Thoracic aorta (tissue), 2 donors: ENCODE data around the gene SMARCD1. TPM values are rescaled to one million over a fixed set of nuclear protein-coding genes. Genes with fewer than 3 reads are reported as not detected.

Experiments
- ATAC-seq: fragments of 150-250 bp; one replicate; pipeline ENCODE4 v1.8.0; 2017; ENCODE audit warnings: low read depth; ENCODE audit not compliant: insufficient number of reproducible peaks, low FRiP score
- DNase-seq: peaks from one replicate; pipeline ENCODE4 v3.0.0-alpha.2; 2020; ENCODE audit warnings: low spot score
- H3K27ac ChIP-seq, 2 donors: fragments of 200-600 bp; sonication (generic); 1 replicate in 1 of 2; 2 replicates in 1 of 2; pipeline ENCODE4 v1.5.1; 2016; ENCODE audit warnings: mild to moderate bottlenecking in 2 of 2, moderate library complexity in 2 of 2
- H3K27me3 ChIP-seq: fragments of 200-600 bp; sonication (generic); replicated peaks from 2 replicates; pipeline ENCODE4 v1.6.0; 2016; ENCODE audit warnings: mild to moderate bottlenecking; ENCODE audit not compliant: insufficient read depth
- H3K36me3 ChIP-seq: fragments of 200-600 bp; sonication (generic); one replicate; pipeline ENCODE4 v1.5.1; 2016
- H3K4me1 ChIP-seq, 2 donors: fragments of 200-600 bp; sonication (generic); 1 replicate in 1 of 2; 2 replicates in 1 of 2; pipeline versions ENCODE4 v1.5.1 to v1.6.0; 2016; ENCODE audit warnings: low read depth in 2 of 2, mild to moderate bottlenecking in 1 of 2; ENCODE audit not compliant: control insufficient read depth in 1 of 2
- H3K4me3 ChIP-seq: fragments of 200-600 bp; sonication (generic); 2 replicates; pipeline ENCODE4 v1.5.1; 2016; ENCODE audit warnings: mild to moderate bottlenecking
- H3K9me3 ChIP-seq: fragments of 200-600 bp; sonication (generic); 2 replicates; pipeline ENCODE4 v1.5.1; 2016
- total RNA-seq, 2 donors: library from RNA; depleted of rRNA; stranded (reverse); fragments of >200 nt; gene quantifications; one replicate each; pipeline versions ENCODE4 v1.1.0 to v1.2.3, GENCODE V29; 2016
- TF ChIP-seq, protein P1 (sequence below): fragments of 200-600 bp; sonication (generic); IDR thresholded peaks from one replicate; pipeline ENCODE4 v1.5.1; 2019; ENCODE audit warnings: antibody characterized with exemption

SMARCD1 gene
- total RNA-seq, 2 donors from 2014 or later = 53.6 to 60.0 TPM

DNA sequence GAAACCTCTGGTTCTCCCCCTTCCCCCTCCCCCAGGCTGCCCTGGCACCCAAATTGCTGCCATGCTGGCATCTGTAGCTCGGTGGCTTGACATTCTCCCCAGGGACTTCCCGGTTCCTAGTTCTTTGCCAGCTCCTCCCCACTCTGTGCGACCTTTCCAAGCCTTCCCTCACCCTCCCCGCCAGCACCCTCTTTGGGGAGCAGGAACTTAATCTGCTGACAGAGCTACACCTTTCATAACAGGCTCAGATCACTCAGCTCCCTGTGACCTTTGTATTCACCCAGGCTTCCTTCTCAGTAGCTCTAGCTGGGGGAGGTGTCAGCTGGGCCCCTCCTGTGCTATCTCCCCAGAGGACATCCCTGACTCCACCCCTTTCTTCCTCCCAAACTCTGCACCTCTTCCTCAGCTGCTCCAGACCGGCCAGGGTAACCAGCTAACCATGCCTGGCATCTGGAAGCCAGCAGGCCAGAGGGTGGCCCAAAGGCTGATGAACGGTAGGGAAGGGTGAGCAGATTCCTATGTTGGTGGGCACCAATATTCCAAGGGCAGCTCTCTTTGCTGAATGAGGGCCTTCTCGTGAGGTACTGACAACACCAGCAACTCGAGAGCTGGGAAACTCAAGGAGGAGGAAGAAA, 25.1 kb downstream of the SMARCD1 start:
- H3K9me3 ChIP-seq = no peaks in the 10 kb centered on the region
- H3K4me3 ChIP-seq = peak overlapping the region; percentile 53
- no peak for ATAC-seq
- no peaks in the 10 kb centered on the region for H3K36me3 ChIP-seq
- peaks cover 37 to 42% of the 10 kb centered on the region in 2 donors for H3K4me1 ChIP-seq
- no peaks in the 10 kb centered on the region for H3K27me3 ChIP-seq
- peak overlapping the region; percentile 96 to 99 for H3K27ac ChIP-seq
- TF ChIP-seq, protein P1, sequence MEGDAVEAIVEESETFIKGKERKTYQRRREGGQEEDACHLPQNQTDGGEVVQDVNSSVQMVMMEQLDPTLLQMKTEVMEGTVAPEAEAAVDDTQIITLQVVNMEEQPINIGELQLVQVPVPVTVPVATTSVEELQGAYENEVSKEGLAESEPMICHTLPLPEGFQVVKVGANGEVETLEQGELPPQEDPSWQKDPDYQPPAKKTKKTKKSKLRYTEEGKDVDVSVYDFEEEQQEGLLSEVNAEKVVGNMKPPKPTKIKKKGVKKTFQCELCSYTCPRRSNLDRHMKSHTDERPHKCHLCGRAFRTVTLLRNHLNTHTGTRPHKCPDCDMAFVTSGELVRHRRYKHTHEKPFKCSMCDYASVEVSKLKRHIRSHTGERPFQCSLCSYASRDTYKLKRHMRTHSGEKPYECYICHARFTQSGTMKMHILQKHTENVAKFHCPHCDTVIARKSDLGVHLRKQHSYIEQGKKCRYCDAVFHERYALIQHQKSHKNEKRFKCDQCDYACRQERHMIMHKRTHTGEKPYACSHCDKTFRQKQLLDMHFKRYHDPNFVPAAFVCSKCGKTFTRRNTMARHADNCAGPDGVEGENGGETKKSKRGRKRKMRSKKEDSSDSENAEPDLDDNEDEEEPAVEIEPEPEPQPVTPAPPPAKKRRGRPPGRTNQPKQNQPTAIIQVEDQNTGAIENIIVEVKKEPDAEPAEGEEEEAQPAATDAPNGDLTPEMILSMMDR = no peak
- DNase-seq = no peak

DNA sequence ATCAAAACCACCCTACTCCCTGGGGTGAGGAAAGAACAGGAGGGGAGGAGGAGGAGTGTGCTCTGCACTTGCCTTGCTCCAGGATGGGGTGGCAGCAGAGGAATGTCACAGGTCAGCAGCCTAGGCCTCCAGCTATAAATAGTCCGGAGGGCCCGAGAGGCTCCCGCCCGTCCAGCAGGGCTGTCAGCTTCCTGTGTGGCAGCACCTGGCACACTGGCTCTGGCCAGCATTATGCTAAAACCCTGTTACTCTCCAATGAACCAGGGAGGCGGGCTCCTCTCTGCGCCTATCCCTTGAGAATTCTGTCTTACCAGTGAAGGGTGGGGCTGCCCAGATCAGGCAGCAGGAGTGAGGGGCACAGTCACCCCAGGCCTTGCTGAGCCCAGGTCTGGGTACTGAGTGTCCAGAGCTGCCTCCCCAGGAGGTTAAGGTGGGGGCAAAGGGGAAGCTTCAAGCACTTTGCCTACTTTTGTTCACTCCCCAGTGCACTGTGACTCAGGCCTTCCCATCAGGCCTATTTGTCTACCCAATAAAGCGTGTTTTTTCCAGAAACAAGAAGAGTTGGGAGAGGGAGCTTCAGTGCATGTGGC, 25.7 kb downstream of the SMARCD1 start:
- Histone ChIP-seq H3K4me1 (peaks cover 38 to 42% of the 10 kb centered on the region in 2 donors), H3K27ac (peak overlapping the region; percentile 96 to 99), H3K36me3 (no peaks in the 10 kb centered on the region), H3K4me3 (peak overlapping the region; percentile 59), H3K9me3 (no peaks in the 10 kb centered on the region), H3K27me3 (no peaks in the 10 kb centered on the region)
- ATAC-seq (peak; percentile 36), DNase-seq (peak; percentile 38)
- TF ChIP-seq, protein P1 = no peak

DNA sequence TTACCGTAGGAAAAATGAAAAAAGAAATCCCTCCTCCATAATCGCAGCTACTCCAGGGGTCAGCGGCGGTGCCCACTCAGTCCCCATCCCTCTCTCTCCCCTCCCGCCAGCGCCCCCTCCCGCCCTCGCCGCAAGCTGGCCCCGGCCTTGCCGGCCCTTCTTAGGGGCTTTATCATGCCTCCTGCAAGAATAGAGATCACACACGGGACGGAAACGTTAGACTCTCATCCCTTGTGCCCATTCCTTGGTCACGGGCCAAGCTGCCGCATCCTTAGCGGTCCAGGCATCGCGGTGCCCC, 26.2 kb downstream of the SMARCD1 start:
- peak overlapping the region; percentile 59 for H3K4me3 ChIP-seq

DNA sequence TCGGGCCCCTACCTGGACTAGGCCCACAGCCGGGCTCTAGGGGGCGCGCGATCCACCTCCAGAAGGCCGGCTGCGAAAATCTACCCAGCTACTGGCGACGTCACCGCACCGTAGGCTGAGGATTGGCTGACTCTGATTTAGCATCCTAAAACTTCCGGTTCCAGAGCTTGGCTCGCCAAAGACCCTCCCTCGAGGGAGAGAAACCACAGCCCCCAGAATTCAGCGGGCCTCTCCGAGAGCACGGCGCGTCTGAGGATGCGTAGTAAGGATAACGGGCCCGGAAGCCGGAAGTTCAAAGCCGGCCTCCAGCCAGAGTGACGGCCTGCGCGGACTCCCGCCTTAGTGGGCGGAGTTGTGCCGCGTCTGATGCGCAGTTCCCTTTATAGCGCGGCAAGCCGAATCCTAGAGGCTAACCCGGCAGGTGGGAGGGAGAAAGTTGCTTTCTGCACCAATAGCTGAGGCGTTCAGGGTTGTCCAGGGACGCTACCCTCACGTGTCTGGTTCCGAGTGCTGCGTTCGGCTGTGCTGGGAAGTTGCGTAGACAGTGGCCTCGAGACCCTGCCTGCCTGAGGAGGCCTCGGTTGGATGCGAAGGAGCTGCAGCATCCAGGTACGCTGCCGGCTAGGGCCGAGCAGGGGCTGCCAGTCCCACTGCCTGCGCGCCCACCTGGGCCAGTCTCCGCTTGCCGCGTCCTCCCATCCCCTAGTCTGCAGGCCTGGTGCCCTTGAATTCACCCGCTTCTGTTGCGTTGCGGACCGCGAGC, 26.7 kb downstream of the SMARCD1 start, which contains the start of gene COX14:
Gene COX14, plus strand, starts transcription at position 544 of the 763 bp plus-strand sequence. CDS start 7,808 bp downstream, outside the sequence.
- DNase-seq (peak; percentile 95), ATAC-seq (peak; percentile 95)
- Histone ChIP-seq H3K4me1 (peaks cover 43 to 44% of the 10 kb centered on the region in 2 donors), H3K27ac (peak within 1 kb of the TSS; percentile 96 to 99), H3K36me3 (no peaks in the 10 kb centered on the region), H3K4me3 (peak within 1 kb of the TSS; percentile 74), H3K27me3 (no peaks in the 10 kb centered on the region), H3K9me3 (no peaks in the 10 kb centered on the region)
- TF ChIP-seq, protein P1 = peak; percentile 79

More for the DNA sequence above, 26.2 kb downstream of the SMARCD1 start:
- H3K27me3 ChIP-seq = no peaks in the 10 kb centered on the region
- TF ChIP-seq, protein P1 = no peak
- H3K4me1 ChIP-seq = peaks cover 41 to 42% of the 10 kb centered on the region in 2 donors
- ATAC-seq = no peak
- DNase-seq = no peak
- H3K27ac ChIP-seq = peak overlapping the region; percentile 96 to 99
- H3K36me3 ChIP-seq = no peaks in the 10 kb centered on the region
- no peaks in the 10 kb centered on the region for H3K9me3 ChIP-seq
